H1 (cell line): ENCODE measurements around the gene GCK. TPM values are rescaled to one million over a fixed set of nuclear protein-coding genes. Genes with fewer than 3 reads are reported as not detected.

Source experiments
- CTCF ChIA-PET: fragments of 300-600 bp; sonication (Branson Sonifier 250); formaldehyde crosslinking; loops from one replicate; lab custom pipeline; 2021; ENCODE audit not compliant: partially characterized antibody; lab: Charles Lee
- POLR2A ChIA-PET: fragments of 300-600 bp; sonication (Branson Sonifier 250); formaldehyde crosslinking; loops from one replicate; lab custom pipeline; 2021; ENCODE audit warnings: inconsistent platforms; ENCODE audit not compliant: partially characterized antibody; lab: Charles Lee
- DNase-seq, 2 experiments: peaks; one replicate each; pipeline versions ENCODE4 v3.0.0 to v3.0.0-alpha.2; 2010 to 2022; ENCODE audit warnings: low spot score in 2 of 2, low read depth in 1 of 2, mixed read lengths in 1 of 2
- FAIRE-seq: peaks from 2 replicates; lab custom pipeline; 2011; peaks lifted over from hg19 to GRCh38; lab: Jason Lieb, UNC
- H2AFZ ChIP-seq: 2 replicates; pipeline ENCODE4 v1.8.1; 2012; ENCODE audit warnings: low read length, inconsistent platforms
- H2AK5ac ChIP-seq: 2 replicates; pipeline ENCODE4 v1.6.1; 2013; ENCODE audit warnings: low read depth, low read length
- H2BK120ac ChIP-seq: replicated peaks from 2 replicates; pipeline ENCODE3; 2013; ENCODE audit warnings: low read depth, low read length, inconsistent platforms
- H2BK12ac ChIP-seq: 2 replicates; pipeline ENCODE4 v1.6.1; 2013; ENCODE audit warnings: low read depth, low read length
- H2BK15ac ChIP-seq: 2 replicates; pipeline ENCODE4 v1.6.1; 2013; ENCODE audit warnings: low read length
- H2BK20ac ChIP-seq: 2 replicates; pipeline ENCODE4 v1.6.1; 2013; ENCODE audit warnings: low read length
- H2BK5ac ChIP-seq: 2 replicates; pipeline ENCODE4 v1.6.1; 2013; ENCODE audit warnings: low read depth, low read length
- H3K14ac ChIP-seq: 2 replicates; pipeline ENCODE4 v1.6.1; 2013; ENCODE audit warnings: inconsistent platforms; ENCODE audit not compliant: insufficient read length
- H3K18ac ChIP-seq: 2 replicates; pipeline ENCODE4 v1.6.1; 2013; ENCODE audit warnings: low read length; ENCODE audit errors: extremely low read depth
- H3K23ac ChIP-seq: 2 replicates; pipeline ENCODE4 v1.6.1; 2013; ENCODE audit warnings: inconsistent platforms; ENCODE audit not compliant: insufficient read length
- H3K23me2 ChIP-seq: 2 replicates; pipeline ENCODE4 v1.6.1; 2013; ENCODE audit warnings: low read depth, low read length
- H3K27ac ChIP-seq: 2 replicates; pipeline ENCODE4 v1.6.1; 2011; ENCODE audit warnings: low read depth, low read length, inconsistent platforms
- H3K27me3 ChIP-seq, 4 experiments: replicated peaks in 1 of 4; 1 replicate in 1 of 4; 2 replicates in 3 of 4; pipeline versions ENCODE4 v1.6.1 to v1.8.1; 2011 to 2013; ENCODE audit warnings: low read length in 3 of 4, mild to moderate bottlenecking in 3 of 4, inconsistent platforms in 2 of 4, mixed read lengths in 2 of 4, moderate library complexity in 1 of 4; ENCODE audit not compliant: control insufficient read depth in 3 of 4, insufficient read depth in 3 of 4; ENCODE audit errors: extremely low read depth in 1 of 4
- H3K36me3 ChIP-seq, 4 experiments: 2 replicates each; pipeline versions ENCODE4 v1.6.1 to v1.8.1; 2011 to 2013; ENCODE audit warnings: mild to moderate bottlenecking in 4 of 4, low read length in 3 of 4, moderate library complexity in 2 of 4, control low read depth in 1 of 4, inconsistent platforms in 1 of 4; ENCODE audit not compliant: insufficient read depth in 4 of 4, control insufficient read depth in 2 of 4
- H3K4ac ChIP-seq: replicated peaks from 2 replicates; pipeline ENCODE3; 2013; ENCODE audit warnings: low read length, low read depth, mixed read lengths, inconsistent platforms; ENCODE audit not compliant: insufficient read length
- H3K4me1 ChIP-seq, 4 experiments: replicated peaks in 1 of 4; 1 replicate in 1 of 4; 2 replicates in 3 of 4; pipeline versions ENCODE4 v1.6.1 to v1.8.1; 2011 to 2013; ENCODE audit warnings: low read length in 3 of 4, inconsistent platforms in 2 of 4, mixed read lengths in 1 of 4; ENCODE audit not compliant: insufficient read depth in 4 of 4, control insufficient read depth in 3 of 4
- H3K4me2 ChIP-seq, 2 experiments: 2 replicates each; pipeline versions ENCODE4 v1.6.1 to v1.8.1; 2011 to 2013; ENCODE audit warnings: low read depth in 2 of 2, low read length in 2 of 2, control low read depth in 1 of 2, inconsistent platforms in 1 of 2, mild to moderate bottlenecking in 1 of 2; ENCODE audit not compliant: insufficient read depth in 1 of 2
- H3K4me3 ChIP-seq, 4 experiments: fragments of 200-600, 300-600 bp in 1 of 4; sonication (generic), shearing (Covaris generic), sonication (Bioruptor Twin) in 1 of 4; 2 replicates each; pipeline versions ENCODE4 v1.5.1 to v1.8.1; 2011 to 2016; ENCODE audit warnings: low read length in 4 of 4, low read depth in 3 of 4, control low read depth in 2 of 4, inconsistent platforms in 2 of 4, mild to moderate bottlenecking in 2 of 4, mixed read lengths in 1 of 4, moderate library complexity in 1 of 4; ENCODE audit not compliant: insufficient read depth in 2 of 4; ENCODE audit errors: extremely low read depth in 1 of 4
- H3K56ac ChIP-seq: replicated peaks from 2 replicates; pipeline ENCODE3; 2013; ENCODE audit warnings: low read depth, mild to moderate bottlenecking, mixed read lengths, low read length, inconsistent platforms; ENCODE audit not compliant: insufficient read length
- H3K79me1 ChIP-seq: 2 replicates; pipeline ENCODE4 v1.6.1; 2013; ENCODE audit warnings: low read depth, low read length, control low read depth
- H3K79me2 ChIP-seq, 2 experiments: 2 replicates each; pipeline versions ENCODE4 v1.6.1 to v1.8.1; 2012 to 2013; ENCODE audit warnings: low read length in 2 of 2, mild to moderate bottlenecking in 2 of 2, inconsistent platforms in 1 of 2; ENCODE audit not compliant: insufficient read depth in 2 of 2, control insufficient read depth in 1 of 2
- H3K9ac ChIP-seq, 4 experiments: replicated peaks in 1 of 4; 1 replicate in 1 of 4; 2 replicates in 3 of 4; pipeline versions ENCODE4 v1.6.1 to v1.8.1; 2011 to 2013; ENCODE audit warnings: low read depth in 3 of 4, low read length in 3 of 4, control low read depth in 2 of 4, mild to moderate bottlenecking in 2 of 4, moderate library complexity in 2 of 4, inconsistent platforms in 1 of 4; ENCODE audit errors: extremely low read depth in 1 of 4
- H3K9me3 ChIP-seq, 2 experiments: 2 replicates each; pipeline versions ENCODE4 v1.6.1 to v1.8.1; 2012 to 2013; ENCODE audit warnings: mild to moderate bottlenecking in 2 of 2, moderate library complexity in 2 of 2, control low read depth in 1 of 2, inconsistent platforms in 1 of 2, low read depth in 1 of 2, low read length in 1 of 2, mixed read lengths in 1 of 2; ENCODE audit not compliant: insufficient read depth in 2 of 2
- H4K20me1 ChIP-seq, 2 experiments: replicated peaks in 1 of 2; 2 replicates each; pipeline versions ENCODE3 to v1.8.1; 2011 to 2013; ENCODE audit warnings: inconsistent platforms in 2 of 2, low read length in 2 of 2, mild to moderate bottlenecking in 1 of 2; ENCODE audit not compliant: insufficient read depth in 2 of 2, control insufficient read depth in 1 of 2
- H4K5ac ChIP-seq: 2 replicates; pipeline ENCODE4 v1.6.1; 2013; ENCODE audit warnings: low read length, low read depth, mixed read lengths, inconsistent platforms; ENCODE audit not compliant: insufficient read length
- H4K8ac ChIP-seq: 2 replicates; pipeline ENCODE4 v1.8.0; 2013; ENCODE audit warnings: mild to moderate bottlenecking, moderate library complexity, low read length, inconsistent platforms; ENCODE audit not compliant: insufficient read depth; ENCODE audit errors: extremely low read depth
- H4K91ac ChIP-seq: replicated peaks from 2 replicates; pipeline ENCODE3; 2013; ENCODE audit warnings: low read length, mixed read lengths, inconsistent platforms; ENCODE audit not compliant: insufficient read length
- POLR2AphosphoS5 ChIP-seq: IDR thresholded peaks from 2 replicates; pipeline ENCODE4 v1.6.1; 2011; ENCODE audit warnings: low read depth, low read length
- RXRA ChIP-seq: IDR thresholded peaks from 2 replicates; pipeline ENCODE4 v1.6.1; 2011; ENCODE audit warnings: low read depth, mild to moderate bottlenecking, low read length, moderate library complexity; ENCODE audit not compliant: insufficient read depth
- WGBS, 2 experiments: shearing (Covaris generic) in 1 of 2; methylation state at CpG; one replicate each; pipeline versions ENCODE4 v1.1.6 to v1.1.7; 2013 to 2015; ENCODE audit warnings: low lambda C conversion rate in 2 of 2, mixed read lengths in 2 of 2, inconsistent platforms in 1 of 2, low coverage in 1 of 2, missing lambda C conversion rate in 1 of 2; ENCODE audit not compliant: insufficient replicate concordance in 2 of 2, insufficient coverage in 1 of 2, insufficient read length in 1 of 2; ENCODE audit errors: extremely low coverage in 1 of 2, missing lambda C conversion rate in 1 of 2; 5-methylcytosine and 5-hydroxymethylcytosine counted together
- polyA plus RNA-seq, 7 experiments: library from polyadenylated mRNA; depleted of rRNA in 3 of 7; stranded (reverse) in 5 of 7; unstranded in 2 of 7; fragments of >200 nt in 5 of 7; fragments of 200-250 nt in 2 of 7; gene quantifications; 1 replicate in 5 of 7; 2 replicates in 1 of 7; 4 replicates in 1 of 7; pipeline versions ENCODE4 v1.2.1 to v1.2.3, GENCODE V29; 2011 to 2013; ENCODE audit warnings: missing spikeins in 2 of 7, mixed read lengths in 2 of 7
- total RNA-seq: library from RNA; stranded (reverse); fragmentation: NEBNext Ultra II Directional; extraction: Animal tissue kit (Norgen Biotek cat#: 25700); gene quantifications from 2 replicates; pipeline ENCODE4 v1.2.1, GENCODE V29; 2021

Gene GCK
- total and polyA plus RNA-seq, 2 of the 8 experiments (the other 6 are each of a cell fraction or from before 2014, with no cell fraction given) = 2.4 to 4.9 TPM

- H2AK5ac ChIP-seq = no peak overlapping the region
- no peak overlapping the region for H3K18ac ChIP-seq
- 92% methylated on average over 20 of the region's 24 CpGs; no CpG with 5 or more reads in 1 of the 2 experiments for WGBS, 2 experiments
- H3K79me2 ChIP-seq = no peaks in the 10 kb centered on the region
- H4K8ac ChIP-seq = no peak overlapping the region
- H4K20me1 ChIP-seq = peaks cover 0 to 11% of the 10 kb centered on the region in 2 experiments
- ChIA-PET POLR2A (interaction anchor here (0.8 to 3.4 kb wide), 6 partner anchors 9 to 68 kb away, joined by 3 to 13 read pairs (median 3); partner anchors contain the start of gene AEBP1), CTCF (interaction anchor here (1.3 to 1.8 kb wide), 2 partner anchors 9 to 18 kb away, joined by 3 to 4 read pairs; partner anchors contain the start of gene POLD2)
- no peak overlapping the region for H2BK12ac ChIP-seq
- H3K56ac ChIP-seq = no peak overlapping the region
- no peaks in the 10 kb centered on the region for H3K79me1 ChIP-seq
- H3K14ac ChIP-seq = no peak overlapping the region
- H3K9ac ChIP-seq = no peak overlapping the region
- no peak overlapping the region for H2BK120ac ChIP-seq
- no peak overlapping the region for H4K5ac ChIP-seq
- H2BK20ac ChIP-seq = no peak overlapping the region
- DNase-seq (no peak), FAIRE-seq (no peak)
- H2BK5ac ChIP-seq = no peak overlapping the region
- H2BK15ac ChIP-seq = no peak overlapping the region
- no peaks in the 10 kb centered on the region for H3K27me3 ChIP-seq
- H3K4me2 ChIP-seq = no peak overlapping the region
- H3K4me1 ChIP-seq = peaks cover 0 to 2% (median 0%) of the 10 kb centered on the region in 4 experiments; a peak in 1 of 7 replicates
- H2AFZ ChIP-seq = no peak overlapping the region
- H3K4me3 ChIP-seq = no peak overlapping the region
- no peak overlapping the region for H3K27ac ChIP-seq
- no peak overlapping the region for H3K4ac ChIP-seq
- no peaks in the 10 kb centered on the region for H3K23me2 ChIP-seq
- no peak overlapping the region for H3K23ac ChIP-seq
- peaks cover 9 to 40% (median 24%) of the 10 kb centered on the region in 4 experiments; a peak in 6 of 8 replicates for H3K36me3 ChIP-seq
- TF ChIP-seq POLR2AphosphoS5 (0 out of 2 replicates have a peak, but pooled peaks have one; percentile 9), RXRA (no peak)
- TF ChIP-seq, all 59 proteins: peak for 1
- H3K9me3 ChIP-seq = no peaks in the 10 kb centered on the region
- H4K91ac ChIP-seq = no peak overlapping the region
These were observed 75.4 kb downstream of the GCK start for GRCh38 chr7:44113764-44114354.
